Measurements from ENCODE around the gene CAPN11.
"Not testable (repeated sequence)": the region's sequence is repeated elsewhere in the genome, so short reads cannot be mapped to it uniquely, and the experiment has no call there.

DNA sequence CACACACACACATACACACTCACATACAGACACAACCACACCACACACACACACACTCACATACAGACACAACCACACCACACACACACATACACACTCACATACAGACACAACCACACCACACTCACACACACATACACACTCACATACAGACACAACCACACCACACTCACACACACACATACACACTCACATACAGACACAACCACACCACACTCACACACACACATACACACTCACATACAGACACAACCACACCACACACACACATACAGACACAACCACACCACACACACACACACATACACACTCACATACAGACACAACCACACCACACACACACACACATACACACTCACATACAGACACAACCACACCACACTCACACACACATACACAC is 23.2 kb downstream of the CAPN11 start:
- not testable (repeated sequence) for TF ChIP-seq EZH2 (IDR thresholded peaks at IDR 0.05; ENCODE audit: low read length, unreplicated experiment)
- TF ChIP-seq, protein P1, sequence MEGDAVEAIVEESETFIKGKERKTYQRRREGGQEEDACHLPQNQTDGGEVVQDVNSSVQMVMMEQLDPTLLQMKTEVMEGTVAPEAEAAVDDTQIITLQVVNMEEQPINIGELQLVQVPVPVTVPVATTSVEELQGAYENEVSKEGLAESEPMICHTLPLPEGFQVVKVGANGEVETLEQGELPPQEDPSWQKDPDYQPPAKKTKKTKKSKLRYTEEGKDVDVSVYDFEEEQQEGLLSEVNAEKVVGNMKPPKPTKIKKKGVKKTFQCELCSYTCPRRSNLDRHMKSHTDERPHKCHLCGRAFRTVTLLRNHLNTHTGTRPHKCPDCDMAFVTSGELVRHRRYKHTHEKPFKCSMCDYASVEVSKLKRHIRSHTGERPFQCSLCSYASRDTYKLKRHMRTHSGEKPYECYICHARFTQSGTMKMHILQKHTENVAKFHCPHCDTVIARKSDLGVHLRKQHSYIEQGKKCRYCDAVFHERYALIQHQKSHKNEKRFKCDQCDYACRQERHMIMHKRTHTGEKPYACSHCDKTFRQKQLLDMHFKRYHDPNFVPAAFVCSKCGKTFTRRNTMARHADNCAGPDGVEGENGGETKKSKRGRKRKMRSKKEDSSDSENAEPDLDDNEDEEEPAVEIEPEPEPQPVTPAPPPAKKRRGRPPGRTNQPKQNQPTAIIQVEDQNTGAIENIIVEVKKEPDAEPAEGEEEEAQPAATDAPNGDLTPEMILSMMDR (conservative IDR thresholded peaks at IDR 0.05; ENCODE audit: low read depth, low read length), result not testable (repeated sequence)
